GM23338 (cell line): ENCODE results near the gene CHIA. TPM values are rescaled to one million over a fixed set of nuclear protein-coding genes. Genes with fewer than 3 reads are reported as not detected.

Source experiments
- ATAC-seq: fragments of 200-7000 bp; cut with Tn5 transposase; 3 replicates; pipeline ENCODE4 v1.9.1; 2020
- DNase-seq: peaks from one replicate; pipeline ENCODE4 v3.0.0-alpha.2; 2015; ENCODE audit warnings: low spot score
- H2AFZ ChIP-seq: fragments of 200-600 bp; sonication (generic); 2 replicates; pipeline ENCODE4 v1.8.0; 2016; ENCODE audit warnings: antibody characterized with exemption, mild to moderate bottlenecking, moderate library complexity
- H3F3A ChIP-seq: fragments of 200-600 bp; sonication (generic); replicated peaks from 2 replicates; pipeline ENCODE4 v1.8.0; 2017; ENCODE audit warnings: antibody characterized with exemption, mixed run types, low read depth
- H3K27ac ChIP-seq: fragments of 200-600 bp; sonication (generic); 2 replicates; pipeline ENCODE4 v1.6.1; 2016; ENCODE audit warnings: low read depth
- H3K27me3 ChIP-seq: fragments of 200-600 bp; sonication (generic); 2 replicates; pipeline ENCODE4 v1.8.0; 2016; ENCODE audit warnings: mild to moderate bottlenecking, mixed run types, moderate library complexity; ENCODE audit not compliant: insufficient read depth
- H3K36me3 ChIP-seq: fragments of 200-600 bp; sonication (generic); 2 replicates; pipeline ENCODE4 v1.8.0; 2016; ENCODE audit warnings: mild to moderate bottlenecking; ENCODE audit not compliant: insufficient read depth
- H3K4me1 ChIP-seq: fragments of 200-600 bp; sonication (generic); 2 replicates; pipeline ENCODE4 v1.8.0; 2016; ENCODE audit warnings: mild to moderate bottlenecking, moderate library complexity; ENCODE audit not compliant: insufficient read depth
- H3K4me2 ChIP-seq: fragments of 200-600 bp; sonication (generic); 2 replicates; pipeline ENCODE4 v1.7.1; 2017; ENCODE audit warnings: mixed run types
- H3K4me3 ChIP-seq: fragments of 200-600 bp; sonication (generic); 2 replicates; pipeline ENCODE4 v1.6.1; 2016; ENCODE audit warnings: mixed run types
- H3K79me2 ChIP-seq: fragments of 200-600 bp; sonication (generic); replicated peaks from 2 replicates; pipeline ENCODE4 v1.8.0; 2017; ENCODE audit warnings: mild to moderate bottlenecking; ENCODE audit not compliant: insufficient read depth
- H3K9me2 ChIP-seq: fragments of 200-600 bp; sonication (generic); 2 replicates; pipeline ENCODE4 v1.8.0; 2017; ENCODE audit not compliant: insufficient read depth
- H4K20me1 ChIP-seq: fragments of 200-600 bp; sonication (generic); replicated peaks from 2 replicates; pipeline ENCODE4 v1.8.0; 2017; ENCODE audit warnings: mild to moderate bottlenecking; ENCODE audit not compliant: insufficient read depth
- H3K27ac Mint-ChIP-seq: 2 replicates; pipeline ENCODE4 v1.8.0; 2020; ENCODE audit warnings: inconsistent platforms, mild to moderate bottlenecking, moderate library complexity, mixed read lengths
- H3K27me3 Mint-ChIP-seq: 3 replicates; pipeline ENCODE4 v1.8.0; 2022; ENCODE audit warnings: low read depth, mild to moderate bottlenecking, moderate library complexity, mixed read lengths, inconsistent platforms; ENCODE audit not compliant: insufficient read depth, poor library complexity
- H3K36me3 Mint-ChIP-seq: 3 replicates; pipeline ENCODE4 v1.8.0; 2021; ENCODE audit warnings: low read depth, mild to moderate bottlenecking, inconsistent platforms, moderate library complexity, mixed read lengths
- H3K4me1 Mint-ChIP-seq: 3 replicates; pipeline ENCODE4 v1.8.0; 2020; ENCODE audit warnings: mild to moderate bottlenecking, inconsistent platforms, mixed read lengths
- H3K4me3 Mint-ChIP-seq: 3 replicates; pipeline ENCODE4 v1.8.0; 2021; ENCODE audit warnings: moderate library complexity, mild to moderate bottlenecking, inconsistent platforms, mixed read lengths
- H3K9me3 Mint-ChIP-seq: 3 replicates; pipeline ENCODE4 v1.8.0; 2020; ENCODE audit warnings: moderate library complexity, mild to moderate bottlenecking, inconsistent platforms, mixed read lengths
- EZH2 ChIP-seq: fragments of 200-600 bp; sonication (generic); IDR thresholded peaks from one replicate; pipeline ENCODE4 v1.8.0; 2017; ENCODE audit warnings: antibody characterized with exemption, mild to moderate bottlenecking, low read depth; ENCODE audit not compliant: unreplicated experiment
- EZH2phosphoT487 ChIP-seq: fragments of 200-600 bp; sonication (generic); IDR thresholded peaks from one replicate; pipeline ENCODE4 v1.8.1; 2018; ENCODE audit warnings: antibody characterized with exemption; ENCODE audit not compliant: unreplicated experiment
- NANOG ChIP-seq: IDR thresholded peaks from 2 replicates; pipeline ENCODE4 v1.6.1; 2016; ENCODE audit warnings: antibody characterized with exemption, borderline replicate concordance
- POLR2AphosphoS5 ChIP-seq: IDR thresholded peaks from 2 replicates; pipeline ENCODE4 v1.6.1; 2016; ENCODE audit warnings: antibody characterized with exemption, low read depth
- STAT1 ChIP-seq: IDR thresholded peaks from one replicate; pipeline ENCODE4 v1.6.1; 2016; ENCODE audit warnings: antibody characterized with exemption; ENCODE audit not compliant: unreplicated experiment
- ZNF114 ChIP-seq: fragments of 250-450 bp; sonication (Bioruptor Pico); IDR thresholded peaks from 2 replicates; pipeline ENCODE4 v1.5.0; 2020; ENCODE audit warnings: mild to moderate bottlenecking, moderate library complexity
- ZNF331 ChIP-seq: fragments of 250-450 bp; sonication (Bioruptor Pico); IDR thresholded peaks from 2 replicates; pipeline ENCODE4 v1.5.0; 2020; ENCODE audit warnings: low read depth, mild to moderate bottlenecking, moderate library complexity
- polyA plus RNA-seq: library from polyadenylated mRNA; unstranded; fragments of >200 nt; fragmentation: Nextera tagmentation; extraction: Ambion mirVana; gene quantifications from 2 replicates; pipeline ENCODE4 v1.2.1, GENCODE V29; 2016
- total RNA-seq: library from RNA; depleted of rRNA; stranded (reverse); fragments of >200 nt; shearing (Covaris generic); gene quantifications from 2 replicates; pipeline ENCODE4 v1.2.3, GENCODE V29; 2014
- TF ChIP-seq, protein P1 (sequence below), 2 experiments: fragments of 200-600 bp in 1 of 2; sonication (generic) in 1 of 2; conservative IDR thresholded peaks; 2 replicates each; pipeline versions ENCODE4 v1.5.1 to v1.6.1; 2016 to 2017; ENCODE audit warnings: antibody characterized with exemption in 2 of 2, low read depth in 2 of 2, mild to moderate bottlenecking in 2 of 2, moderate library complexity in 1 of 2
- TF ChIP-seq, protein P2 (sequence below): IDR thresholded peaks from 2 replicates; pipeline ENCODE4 v1.6.1; 2016; ENCODE audit warnings: antibody characterized with exemption
- TF ChIP-seq, protein P3 (sequence below): fragments of 250-450 bp; sonication (Bioruptor Pico); IDR thresholded peaks from 2 replicates; pipeline ENCODE4 v1.5.0; 2020; ENCODE audit warnings: mild to moderate bottlenecking, moderate library complexity

The CHIA gene
- total and polyA plus RNA-seq, 2 experiments from 2014 or later: not detected

DNA sequence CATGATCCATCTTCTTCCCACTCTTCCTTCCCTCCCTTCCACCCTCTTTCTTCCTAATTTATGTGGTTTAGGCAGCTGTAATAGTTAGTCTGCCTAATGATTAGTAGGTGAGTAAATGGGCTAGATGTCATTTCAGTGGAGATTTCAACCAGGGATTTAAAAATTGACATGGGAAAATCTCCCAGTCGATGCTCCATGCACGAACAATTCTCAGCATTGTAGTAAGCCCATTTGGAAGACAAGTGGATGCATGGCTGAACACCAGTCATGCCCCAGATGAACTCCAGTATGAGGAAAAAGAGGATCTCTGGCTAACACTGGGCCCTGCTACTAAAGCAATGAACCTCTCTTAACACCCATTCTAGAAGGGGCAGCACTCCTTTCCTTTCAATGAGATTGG lies 37.9 kb upstream of the CHIA start:
- Histone ChIP-seq H3K27me3 (no peaks in the 10 kb centered on the region), H3K4me3 (no peak overlapping the region), H2AFZ (no peak overlapping the region), H4K20me1 (no peaks in the 10 kb centered on the region), H3K9me2 (peaks cover 7% of the 10 kb centered on the region; the same call in 1 of the 2 replicates), H3F3A (no peaks in the 10 kb centered on the region), H3K36me3 (no peaks in the 10 kb centered on the region), H3K27ac (no peak overlapping the region), H3K4me2 (no peak overlapping the region), H3K4me1 (no peaks in the 10 kb centered on the region), H3K79me2 (no peaks in the 10 kb centered on the region)
- Mint-ChIP-seq H3K27me3 (peaks cover 7% of the 10 kb centered on the region), H3K9me3 (no peaks in the 10 kb centered on the region; the same call in 2 of the 3 replicates), H3K4me1 (no peaks in the 10 kb centered on the region; the same call in 2 of the 3 replicates), H3K4me3 (no peak overlapping the region), H3K36me3 (no peaks in the 10 kb centered on the region), H3K27ac (no peak overlapping the region)
- ATAC-seq (no peak), DNase-seq (no peak)
- TF ChIP-seq ZNF331: no peak
- no peak for TF ChIP-seq EZH2
- TF ChIP-seq STAT1: no peak
- no peak for TF ChIP-seq NANOG

DNA sequence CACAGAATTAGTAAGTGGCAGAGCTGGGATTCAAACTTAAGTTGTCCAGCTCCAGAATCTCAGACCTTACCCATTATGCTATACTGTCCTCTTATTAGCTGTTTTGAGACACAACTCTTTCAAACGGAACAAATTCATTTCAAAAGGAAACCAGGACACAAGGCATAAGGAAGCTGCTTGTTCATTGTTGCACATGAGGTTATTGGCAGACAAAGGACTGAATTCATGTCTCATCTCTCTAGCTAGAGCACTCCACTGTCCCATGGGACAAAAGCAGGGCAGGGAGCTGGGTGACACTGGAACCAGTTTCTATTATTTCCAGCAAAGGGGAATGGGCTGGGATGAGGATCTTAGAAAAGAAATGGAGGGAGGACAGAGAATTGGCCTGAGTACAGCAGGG lies 36.8 kb upstream of the CHIA start:
- Histone ChIP-seq H3K27ac (no peak overlapping the region), H4K20me1 (no peaks in the 10 kb centered on the region), H3K9me2 (peaks cover 7% of the 10 kb centered on the region; the same call in 1 of the 2 replicates), H3F3A (no peaks in the 10 kb centered on the region), H3K79me2 (no peaks in the 10 kb centered on the region), H3K36me3 (no peaks in the 10 kb centered on the region), H3K4me1 (no peaks in the 10 kb centered on the region), H3K4me2 (no peak overlapping the region), H2AFZ (no peak overlapping the region), H3K27me3 (no peaks in the 10 kb centered on the region), H3K4me3 (no peak overlapping the region)
- TF ChIP-seq, protein P1, sequence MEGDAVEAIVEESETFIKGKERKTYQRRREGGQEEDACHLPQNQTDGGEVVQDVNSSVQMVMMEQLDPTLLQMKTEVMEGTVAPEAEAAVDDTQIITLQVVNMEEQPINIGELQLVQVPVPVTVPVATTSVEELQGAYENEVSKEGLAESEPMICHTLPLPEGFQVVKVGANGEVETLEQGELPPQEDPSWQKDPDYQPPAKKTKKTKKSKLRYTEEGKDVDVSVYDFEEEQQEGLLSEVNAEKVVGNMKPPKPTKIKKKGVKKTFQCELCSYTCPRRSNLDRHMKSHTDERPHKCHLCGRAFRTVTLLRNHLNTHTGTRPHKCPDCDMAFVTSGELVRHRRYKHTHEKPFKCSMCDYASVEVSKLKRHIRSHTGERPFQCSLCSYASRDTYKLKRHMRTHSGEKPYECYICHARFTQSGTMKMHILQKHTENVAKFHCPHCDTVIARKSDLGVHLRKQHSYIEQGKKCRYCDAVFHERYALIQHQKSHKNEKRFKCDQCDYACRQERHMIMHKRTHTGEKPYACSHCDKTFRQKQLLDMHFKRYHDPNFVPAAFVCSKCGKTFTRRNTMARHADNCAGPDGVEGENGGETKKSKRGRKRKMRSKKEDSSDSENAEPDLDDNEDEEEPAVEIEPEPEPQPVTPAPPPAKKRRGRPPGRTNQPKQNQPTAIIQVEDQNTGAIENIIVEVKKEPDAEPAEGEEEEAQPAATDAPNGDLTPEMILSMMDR (conservative IDR thresholded peaks at IDR 0.05; ENCODE audit: low read depth in 2 of 2): no peak
- TF ChIP-seq POLR2AphosphoS5 (no peak), EZH2 (no peak), EZH2phosphoT487 (no peak), STAT1 (no peak), ZNF114 (CRISPR knock-in tag) (no peak), ZNF331 (no peak)
- TF ChIP-seq, protein P2, sequence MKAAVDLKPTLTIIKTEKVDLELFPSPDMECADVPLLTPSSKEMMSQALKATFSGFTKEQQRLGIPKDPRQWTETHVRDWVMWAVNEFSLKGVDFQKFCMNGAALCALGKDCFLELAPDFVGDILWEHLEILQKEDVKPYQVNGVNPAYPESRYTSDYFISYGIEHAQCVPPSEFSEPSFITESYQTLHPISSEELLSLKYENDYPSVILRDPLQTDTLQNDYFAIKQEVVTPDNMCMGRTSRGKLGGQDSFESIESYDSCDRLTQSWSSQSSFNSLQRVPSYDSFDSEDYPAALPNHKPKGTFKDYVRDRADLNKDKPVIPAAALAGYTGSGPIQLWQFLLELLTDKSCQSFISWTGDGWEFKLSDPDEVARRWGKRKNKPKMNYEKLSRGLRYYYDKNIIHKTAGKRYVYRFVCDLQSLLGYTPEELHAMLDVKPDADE: no peak
- TF ChIP-seq, protein P3, sequence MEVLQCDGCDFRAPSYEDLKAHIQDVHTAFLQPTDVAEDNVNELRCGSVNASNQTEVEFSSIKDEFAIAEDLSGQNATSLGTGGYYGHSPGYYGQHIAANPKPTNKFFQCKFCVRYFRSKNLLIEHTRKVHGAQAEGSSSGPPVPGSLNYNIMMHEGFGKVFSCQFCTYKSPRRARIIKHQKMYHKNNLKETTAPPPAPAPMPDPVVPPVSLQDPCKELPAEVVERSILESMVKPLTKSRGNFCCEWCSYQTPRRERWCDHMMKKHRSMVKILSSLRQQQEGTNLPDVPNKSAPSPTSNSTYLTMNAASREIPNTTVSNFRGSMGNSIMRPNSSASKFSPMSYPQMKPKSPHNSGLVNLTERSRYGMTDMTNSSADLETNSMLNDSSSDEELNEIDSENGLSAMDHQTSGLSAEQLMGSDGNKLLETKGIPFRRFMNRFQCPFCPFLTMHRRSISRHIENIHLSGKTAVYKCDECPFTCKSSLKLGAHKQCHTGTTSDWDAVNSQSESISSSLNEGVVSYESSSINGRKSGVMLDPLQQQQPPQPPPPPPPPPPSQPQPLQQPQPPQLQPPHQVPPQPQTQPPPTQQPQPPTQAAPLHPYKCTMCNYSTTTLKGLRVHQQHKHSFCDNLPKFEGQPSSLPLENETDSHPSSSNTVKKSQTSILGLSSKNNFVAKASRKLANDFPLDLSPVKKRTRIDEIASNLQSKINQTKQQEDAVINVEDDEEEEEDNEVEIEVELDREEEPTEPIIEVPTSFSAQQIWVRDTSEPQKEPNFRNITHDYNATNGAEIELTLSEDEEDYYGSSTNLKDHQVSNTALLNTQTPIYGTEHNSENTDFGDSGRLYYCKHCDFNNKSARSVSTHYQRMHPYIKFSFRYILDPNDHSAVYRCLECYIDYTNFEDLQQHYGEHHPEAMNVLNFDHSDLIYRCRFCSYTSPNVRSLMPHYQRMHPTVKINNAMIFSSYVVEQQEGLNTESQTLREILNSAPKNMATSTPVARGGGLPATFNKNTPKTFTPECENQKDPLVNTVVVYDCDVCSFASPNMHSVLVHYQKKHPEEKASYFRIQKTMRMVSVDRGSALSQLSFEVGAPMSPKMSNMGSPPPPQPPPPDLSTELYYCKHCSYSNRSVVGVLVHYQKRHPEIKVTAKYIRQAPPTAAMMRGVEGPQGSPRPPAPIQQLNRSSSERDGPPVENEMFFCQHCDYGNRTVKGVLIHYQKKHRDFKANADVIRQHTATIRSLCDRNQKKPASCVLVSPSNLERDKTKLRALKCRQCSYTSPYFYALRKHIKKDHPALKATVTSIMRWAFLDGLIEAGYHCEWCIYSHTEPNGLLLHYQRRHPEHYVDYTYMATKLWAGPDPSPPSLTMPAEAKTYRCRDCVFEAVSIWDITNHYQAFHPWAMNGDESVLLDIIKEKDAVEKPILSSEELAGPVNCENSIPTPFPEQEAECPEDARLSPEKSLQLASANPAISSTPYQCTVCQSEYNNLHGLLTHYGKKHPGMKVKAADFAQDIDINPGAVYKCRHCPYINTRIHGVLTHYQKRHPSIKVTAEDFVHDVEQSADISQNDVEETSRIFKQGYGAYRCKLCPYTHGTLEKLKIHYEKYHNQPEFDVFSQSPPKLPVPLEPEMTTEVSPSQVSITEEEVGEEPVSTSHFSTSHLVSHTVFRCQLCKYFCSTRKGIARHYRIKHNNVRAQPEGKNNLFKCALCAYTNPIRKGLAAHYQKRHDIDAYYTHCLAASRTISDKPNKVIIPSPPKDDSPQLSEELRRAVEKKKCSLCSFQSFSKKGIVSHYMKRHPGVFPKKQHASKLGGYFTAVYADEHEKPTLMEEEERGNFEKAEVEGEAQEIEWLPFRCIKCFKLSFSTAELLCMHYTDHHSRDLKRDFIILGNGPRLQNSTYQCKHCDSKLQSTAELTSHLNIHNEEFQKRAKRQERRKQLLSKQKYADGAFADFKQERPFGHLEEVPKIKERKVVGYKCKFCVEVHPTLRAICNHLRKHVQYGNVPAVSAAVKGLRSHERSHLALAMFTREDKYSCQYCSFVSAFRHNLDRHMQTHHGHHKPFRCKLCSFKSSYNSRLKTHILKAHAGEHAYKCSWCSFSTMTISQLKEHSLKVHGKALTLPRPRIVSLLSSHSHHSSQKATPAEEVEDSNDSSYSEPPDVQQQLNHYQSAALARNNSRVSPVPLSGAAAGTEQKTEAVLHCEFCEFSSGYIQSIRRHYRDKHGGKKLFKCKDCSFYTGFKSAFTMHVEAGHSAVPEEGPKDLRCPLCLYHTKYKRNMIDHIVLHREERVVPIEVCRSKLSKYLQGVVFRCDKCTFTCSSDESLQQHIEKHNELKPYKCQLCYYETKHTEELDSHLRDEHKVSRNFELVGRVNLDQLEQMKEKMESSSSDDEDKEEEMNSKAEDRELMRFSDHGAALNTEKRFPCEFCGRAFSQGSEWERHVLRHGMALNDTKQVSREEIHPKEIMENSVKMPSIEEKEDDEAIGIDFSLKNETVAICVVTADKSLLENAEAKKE: no peak
- DNase-seq: no peak
- Mint-ChIP-seq H3K27me3 (peaks cover 7% of the 10 kb centered on the region), H3K27ac (no peak overlapping the region), H3K9me3 (no peaks in the 10 kb centered on the region; the same call in 2 of the 3 replicates), H3K36me3 (no peaks in the 10 kb centered on the region), H3K4me1 (no peaks in the 10 kb centered on the region; the same call in 2 of the 3 replicates), H3K4me3 (no peak overlapping the region)
- ATAC-seq: no peak
